ENCODE data around the gene CARNS1. TPM values are rescaled to one million over a fixed set of nuclear protein-coding genes. Genes with fewer than 3 reads are reported as not detected.

CARNS1 gene
- total and polyA plus RNA-seq, 9 of the 15 experiments (the other 6 are each of a cell fraction or from before 2014, with no cell fraction given) = 0.01 to 0.18 (median 0.06) TPM; not detected in 3

- TF ChIP-seq, protein P1, sequence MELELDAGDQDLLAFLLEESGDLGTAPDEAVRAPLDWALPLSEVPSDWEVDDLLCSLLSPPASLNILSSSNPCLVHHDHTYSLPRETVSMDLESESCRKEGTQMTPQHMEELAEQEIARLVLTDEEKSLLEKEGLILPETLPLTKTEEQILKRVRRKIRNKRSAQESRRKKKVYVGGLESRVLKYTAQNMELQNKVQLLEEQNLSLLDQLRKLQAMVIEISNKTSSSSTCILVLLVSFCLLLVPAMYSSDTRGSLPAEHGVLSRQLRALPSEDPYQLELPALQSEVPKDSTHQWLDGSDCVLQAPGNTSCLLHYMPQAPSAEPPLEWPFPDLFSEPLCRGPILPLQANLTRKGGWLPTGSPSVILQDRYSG (tag; conservative IDR thresholded peaks at IDR 0.05; ENCODE audit: low read depth) = no peak
- TF ChIP-seq, protein P2, sequence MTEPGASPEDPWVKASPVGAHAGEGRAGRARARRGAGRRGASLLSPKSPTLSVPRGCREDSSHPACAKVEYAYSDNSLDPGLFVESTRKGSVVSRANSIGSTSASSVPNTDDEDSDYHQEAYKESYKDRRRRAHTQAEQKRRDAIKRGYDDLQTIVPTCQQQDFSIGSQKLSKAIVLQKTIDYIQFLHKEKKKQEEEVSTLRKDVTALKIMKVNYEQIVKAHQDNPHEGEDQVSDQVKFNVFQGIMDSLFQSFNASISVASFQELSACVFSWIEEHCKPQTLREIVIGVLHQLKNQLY (CRISPR knock-in tag; conservative IDR thresholded peaks at IDR 0.05) = no peak
- TF ChIP-seq TCF7 (IDR thresholded peaks at IDR 0.05; ENCODE audit: borderline replicate concordance) (no peak), ZNF551 (CRISPR knock-in tag; IDR thresholded peaks at IDR 0.05) (no peak), POLR3G (IDR thresholded peaks at IDR 0.05; ENCODE audit: extremely low read depth, insufficient read length, insufficient replicate concordance) (no peak), ZNF655 (CRISPR knock-in tag; IDR thresholded peaks at IDR 0.05) (no peak), ZNF146 (CRISPR knock-in tag; IDR thresholded peaks at IDR 0.05; ENCODE audit: unreplicated experiment) (no peak), POLR3A (IDR thresholded peaks at IDR 0.05; ENCODE audit: borderline replicate concordance, extremely low read depth, insufficient read depth, insufficient read length) (no peak), GATAD2B (IDR thresholded peaks at IDR 0.05; ENCODE audit: borderline replicate concordance) (no peak), ASH1L (IDR thresholded peaks at IDR 0.05; ENCODE audit: borderline replicate concordance, low read depth, partially characterized antibody) (no peak), RAD21 (CRISPR knock-in tag; conservative IDR thresholded peaks at IDR 0.05 in 1 of 2, IDR thresholded peaks at IDR 0.05 in 1 of 2) (peak in 1 of 2 experiments; percentile 29; a peak in 1 of 4 replicates), TAL1 (IDR thresholded peaks at IDR 0.05) (no peak), ZC3H8 (IDR thresholded peaks at IDR 0.05) (no peak), TRIM24 (IDR thresholded peaks at IDR 0.05) (no peak; a peak in 1 of 4 replicates), DPF2 (IDR thresholded peaks at IDR 0.05) (0 out of 2 replicates have a peak, but pooled peaks have one; percentile 51), KAT8 (IDR thresholded peaks at IDR 0.05; ENCODE audit: low read depth) (no peak), KDM1A (IDR thresholded peaks at IDR 0.05) (no peak), BCLAF1 (IDR thresholded peaks at IDR 0.05; ENCODE audit: borderline replicate concordance in 1 of 2, control insufficient read depth in 1 of 2, low read depth in 2 of 2, low read length in 1 of 2) (no peak), CBX1 (IDR thresholded peaks at IDR 0.05; ENCODE audit: low read depth) (no peak)
These were observed 44.1 kb upstream of the CARNS1 start (continued) for GRCh38 chr11:67371189-67371910.

All from K562 (cell line).